Measurements from ENCODE around the gene HHAT.
A peak's percentile ranks its signal among the peaks of the same experiment; 100 is the strongest.

The HHAT gene

DNA sequence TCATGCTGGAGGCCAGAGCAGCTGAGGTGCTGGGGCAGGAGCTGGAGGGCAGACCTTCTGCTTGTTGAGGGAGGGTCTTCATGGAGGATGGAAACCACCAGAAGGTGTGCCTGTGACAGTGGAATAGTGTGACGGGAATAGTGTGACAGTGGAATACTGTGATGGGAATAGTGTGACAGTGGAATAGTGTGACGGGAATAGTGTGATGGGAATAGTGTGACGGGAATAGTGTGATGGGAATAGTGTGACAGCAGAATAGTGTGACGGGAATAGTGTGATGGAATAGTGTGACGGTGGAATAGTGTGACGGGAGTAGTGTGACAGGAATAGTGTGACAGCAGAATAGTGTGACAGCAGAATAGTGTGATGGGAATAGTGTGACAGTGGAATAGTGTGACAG, 325.1 kb downstream of the HHAT start:
- no peak overlapping the region for H3K4ac ChIP-seq (ENCODE audit: low read length)
- WGBS, 2 donors (ENCODE audit: extremely low coverage in 2 of 2, insufficient read length in 2 of 2, insufficient replicate concordance in 1 of 2): 80 to 85% methylated on average over 5 of the region's 6 CpGs

GRCh38 chr1:210654176-210654981, 325.7 kb downstream of the HHAT start:
- no peak overlapping the region for H3K4me3 ChIP-seq (ENCODE audit: low read length in 2 of 2)
- H3K18ac ChIP-seq (ENCODE audit: low read length): no peak overlapping the region
- H3K4me1 ChIP-seq (ENCODE audit: control insufficient read depth in 2 of 2, insufficient read depth in 1 of 2, low read depth in 1 of 2, low read length in 2 of 2): peaks cover 0 to 2% of the 10 kb centered on the region in 2 donors
- no peak overlapping the region for H4K91ac ChIP-seq (ENCODE audit: low read depth, low read length, poor library complexity)
- H2AFZ ChIP-seq (ENCODE audit: low read length): no peak overlapping the region
- no peak for DNase-seq (ENCODE audit: low spot score)
- no peak overlapping the region for H2BK15ac ChIP-seq (ENCODE audit: low read length)
- H2BK12ac ChIP-seq (ENCODE audit: low read length): no peak overlapping the region
- no peak overlapping the region for H3K4me2 ChIP-seq (ENCODE audit: insufficient read depth, low read length, poor library complexity, severe bottlenecking)
- H3K27ac ChIP-seq (replicated peaks; ENCODE audit: low read length): no peak overlapping the region
- no peak overlapping the region for H2BK5ac ChIP-seq (ENCODE audit: low read length)
- no peak overlapping the region for H4K8ac ChIP-seq (ENCODE audit: low read depth, low read length)
- H2AK5ac ChIP-seq (ENCODE audit: low read depth, low read length): no peak overlapping the region
- H3K23ac ChIP-seq (ENCODE audit: low read depth, low read length, poor library complexity): no peak overlapping the region
- peaks cover 0 to 2% of the 10 kb centered on the region in 2 donors for H3K9me3 ChIP-seq (replicated peaks in 1 of 2; ENCODE audit: control insufficient read depth in 2 of 2, insufficient read depth in 1 of 2, low read depth in 1 of 2, low read length in 2 of 2)
- no peak overlapping the region for H3K4ac ChIP-seq (ENCODE audit: low read length)
- H3K9ac ChIP-seq (ENCODE audit: low read depth, low read length, poor library complexity): no peak overlapping the region
- 89 to 100% methylated on average over 1 of the region's 7 CpGs for WGBS, 2 donors (ENCODE audit: extremely low coverage in 2 of 2, insufficient read length in 2 of 2, insufficient replicate concordance in 1 of 2)
- H3K14ac ChIP-seq (ENCODE audit: low read length): no peak overlapping the region
- peaks cover 0 to 2% of the 10 kb centered on the region in 2 donors for H3K36me3 ChIP-seq (replicated peaks in 1 of 2; ENCODE audit: control insufficient read depth in 2 of 2, insufficient read depth in 2 of 2, low read length in 2 of 2)
- H3K79me1 ChIP-seq (ENCODE audit: low read depth, low read length): no peaks in the 10 kb centered on the region
- no peaks in the 10 kb centered on the region for H3K27me3 ChIP-seq (ENCODE audit: control insufficient read depth in 3 of 3, insufficient read depth in 3 of 3, low read depth in 1 of 3, low read length in 3 of 3)
- no peak overlapping the region for H2BK120ac ChIP-seq (ENCODE audit: low read depth, low read length)

More for the DNA sequence above, 325.1 kb downstream of the HHAT start:
- no peak overlapping the region for H3K23ac ChIP-seq (ENCODE audit: low read depth, low read length, poor library complexity)
- peaks cover 0 to 2% of the 10 kb centered on the region in 2 donors for H3K9me3 ChIP-seq (replicated peaks in 1 of 2; ENCODE audit: control insufficient read depth in 2 of 2, insufficient read depth in 1 of 2, low read depth in 1 of 2, low read length in 2 of 2)
- no peak overlapping the region for H2AK5ac ChIP-seq (ENCODE audit: low read depth, low read length)
- no peak overlapping the region for H2AFZ ChIP-seq (ENCODE audit: low read length)
- no peaks in the 10 kb centered on the region for H3K79me1 ChIP-seq (ENCODE audit: low read depth, low read length)
- no peak overlapping the region for H2BK5ac ChIP-seq (ENCODE audit: low read length)
- no peak overlapping the region for H3K4me2 ChIP-seq (ENCODE audit: insufficient read depth, low read length, poor library complexity, severe bottlenecking)
- no peaks in the 10 kb centered on the region for H3K27me3 ChIP-seq (ENCODE audit: control insufficient read depth in 3 of 3, insufficient read depth in 3 of 3, low read depth in 1 of 3, low read length in 3 of 3)
- H3K18ac ChIP-seq (ENCODE audit: low read length): no peak overlapping the region
- H3K14ac ChIP-seq (ENCODE audit: low read length): no peak overlapping the region
- peak overlapping the region; percentile 4 for H3K9ac ChIP-seq (ENCODE audit: low read depth, low read length, poor library complexity)
- H4K91ac ChIP-seq (ENCODE audit: low read depth, low read length, poor library complexity): no peak overlapping the region
- H3K27ac ChIP-seq (replicated peaks; ENCODE audit: low read length): no peak overlapping the region
- peaks cover 0 to 2% of the 10 kb centered on the region in 2 donors for H3K36me3 ChIP-seq (replicated peaks in 1 of 2; ENCODE audit: control insufficient read depth in 2 of 2, insufficient read depth in 2 of 2, low read length in 2 of 2)
- H3K4me3 ChIP-seq (ENCODE audit: low read length in 2 of 2): peak overlapping the region in 1 of 2 donors; percentile 12
- peak; percentile 15 for DNase-seq (ENCODE audit: low spot score)
- H2BK12ac ChIP-seq (ENCODE audit: low read length): no peak overlapping the region
- H2BK120ac ChIP-seq (ENCODE audit: low read depth, low read length): no peak overlapping the region
- no peak overlapping the region for H4K8ac ChIP-seq (ENCODE audit: low read depth, low read length)
- no peak overlapping the region for H2BK15ac ChIP-seq (ENCODE audit: low read length)
- H3K4me1 ChIP-seq (ENCODE audit: control insufficient read depth in 2 of 2, insufficient read depth in 1 of 2, low read depth in 1 of 2, low read length in 2 of 2): peaks cover 0 to 2% of the 10 kb centered on the region in 2 donors

GRCh38 chr1:210655511-210655910, 326.8 kb downstream of the HHAT start:
- H3K4me2 ChIP-seq (ENCODE audit: insufficient read depth, low read length, poor library complexity, severe bottlenecking): no peak overlapping the region
- H3K27ac ChIP-seq (replicated peaks; ENCODE audit: low read length): peak overlapping the region; percentile 41
- peak overlapping the region; percentile 11 for H3K18ac ChIP-seq (ENCODE audit: low read length)
- H3K4ac ChIP-seq (ENCODE audit: low read length): no peak overlapping the region
- H3K36me3 ChIP-seq (replicated peaks in 1 of 2; ENCODE audit: control insufficient read depth in 2 of 2, insufficient read depth in 2 of 2, low read length in 2 of 2): peaks cover 0 to 2% of the 10 kb centered on the region in 2 donors
- no peak overlapping the region for H3K14ac ChIP-seq (ENCODE audit: low read length)
- no peak for DNase-seq (ENCODE audit: low spot score)
- WGBS, 2 donors (ENCODE audit: extremely low coverage in 2 of 2, insufficient read length in 2 of 2, insufficient replicate concordance in 1 of 2): no CpG with 5 or more reads among the region's 7 CpGs
- H3K4me3 ChIP-seq (ENCODE audit: low read length in 2 of 2): no peak overlapping the region
- no peak overlapping the region for H2AFZ ChIP-seq (ENCODE audit: low read length)
- peaks cover 0 to 2% of the 10 kb centered on the region in 2 donors for H3K9me3 ChIP-seq (replicated peaks in 1 of 2; ENCODE audit: control insufficient read depth in 2 of 2, insufficient read depth in 1 of 2, low read depth in 1 of 2, low read length in 2 of 2)
- H3K27me3 ChIP-seq (ENCODE audit: control insufficient read depth in 3 of 3, insufficient read depth in 3 of 3, low read depth in 1 of 3, low read length in 3 of 3): no peaks in the 10 kb centered on the region
- no peak overlapping the region for H4K91ac ChIP-seq (ENCODE audit: low read depth, low read length, poor library complexity)
- H3K79me1 ChIP-seq (ENCODE audit: low read depth, low read length): no peaks in the 10 kb centered on the region
- H3K23ac ChIP-seq (ENCODE audit: low read depth, low read length, poor library complexity): no peak overlapping the region
- no peak overlapping the region for H2BK120ac ChIP-seq (ENCODE audit: low read depth, low read length)
- no peak overlapping the region for H3K9ac ChIP-seq (ENCODE audit: low read depth, low read length, poor library complexity)
- H2BK12ac ChIP-seq (ENCODE audit: low read length): no peak overlapping the region
- no peak overlapping the region for H2BK15ac ChIP-seq (ENCODE audit: low read length)
- no peak overlapping the region for H2AK5ac ChIP-seq (ENCODE audit: low read depth, low read length)
- H4K8ac ChIP-seq (ENCODE audit: low read depth, low read length): no peak overlapping the region
- H3K4me1 ChIP-seq (ENCODE audit: control insufficient read depth in 2 of 2, insufficient read depth in 1 of 2, low read depth in 1 of 2, low read length in 2 of 2): peaks cover 0 to 2% of the 10 kb centered on the region in 2 donors
- H2BK5ac ChIP-seq (ENCODE audit: low read length): no peak overlapping the region

GRCh38 chr1:210657806-210658205, 329.1 kb downstream of the HHAT start:
- H4K91ac ChIP-seq (ENCODE audit: low read depth, low read length, poor library complexity): no peak overlapping the region
- no peak overlapping the region for H3K27ac ChIP-seq (replicated peaks; ENCODE audit: low read length)
- no peak overlapping the region for H3K4me3 ChIP-seq (ENCODE audit: low read length in 2 of 2)
- H3K27me3 ChIP-seq (ENCODE audit: control insufficient read depth in 3 of 3, insufficient read depth in 3 of 3, low read depth in 1 of 3, low read length in 3 of 3): no peaks in the 10 kb centered on the region
- no peak overlapping the region for H3K18ac ChIP-seq (ENCODE audit: low read length)
- H2BK15ac ChIP-seq (ENCODE audit: low read length): peak overlapping the region; percentile 65
- no peak overlapping the region for H2BK5ac ChIP-seq (ENCODE audit: low read length)
- H3K14ac ChIP-seq (ENCODE audit: low read length): no peak overlapping the region
- no peak overlapping the region for H3K4ac ChIP-seq (ENCODE audit: low read length)
- DNase-seq (ENCODE audit: low spot score): no peak
- H3K79me1 ChIP-seq (ENCODE audit: low read depth, low read length): no peaks in the 10 kb centered on the region
- no peak overlapping the region for H3K23ac ChIP-seq (ENCODE audit: low read depth, low read length, poor library complexity)
- H2AK5ac ChIP-seq (ENCODE audit: low read depth, low read length): no peak overlapping the region
- no peak overlapping the region for H2AFZ ChIP-seq (ENCODE audit: low read length)
- no peak overlapping the region for H3K4me2 ChIP-seq (ENCODE audit: insufficient read depth, low read length, poor library complexity, severe bottlenecking)
- no CpG with 5 or more reads among the region's 6 CpGs for WGBS, 2 donors (ENCODE audit: extremely low coverage in 2 of 2, insufficient read length in 2 of 2, insufficient replicate concordance in 1 of 2)
- H2BK120ac ChIP-seq (ENCODE audit: low read depth, low read length): no peak overlapping the region
- peaks cover 0 to 5% of the 10 kb centered on the region in 2 donors for H3K4me1 ChIP-seq (ENCODE audit: control insufficient read depth in 2 of 2, insufficient read depth in 1 of 2, low read depth in 1 of 2, low read length in 2 of 2)
- H3K36me3 ChIP-seq (replicated peaks in 1 of 2; ENCODE audit: control insufficient read depth in 2 of 2, insufficient read depth in 2 of 2, low read length in 2 of 2): peaks cover 0 to 2% of the 10 kb centered on the region in 2 donors
- no peak overlapping the region for H3K9ac ChIP-seq (ENCODE audit: low read depth, low read length, poor library complexity)
- H3K9me3 ChIP-seq (replicated peaks in 1 of 2; ENCODE audit: control insufficient read depth in 2 of 2, insufficient read depth in 1 of 2, low read depth in 1 of 2, low read length in 2 of 2): peaks cover 0 to 2% of the 10 kb centered on the region in 2 donors
- H2BK12ac ChIP-seq (ENCODE audit: low read length): no peak overlapping the region
- H4K8ac ChIP-seq (ENCODE audit: low read depth, low read length): no peak overlapping the region
